ENCODE measurements around the gene U2AF2. TPM values are rescaled to one million over a fixed set of nuclear protein-coding genes. Genes with fewer than 3 reads are reported as not detected.

Gene U2AF2
- polyA plus RNA-seq, 1 donor (not counting 4 experiments of a cell fraction or from before 2014, with no cell fraction given), result 109 TPM

DNA sequence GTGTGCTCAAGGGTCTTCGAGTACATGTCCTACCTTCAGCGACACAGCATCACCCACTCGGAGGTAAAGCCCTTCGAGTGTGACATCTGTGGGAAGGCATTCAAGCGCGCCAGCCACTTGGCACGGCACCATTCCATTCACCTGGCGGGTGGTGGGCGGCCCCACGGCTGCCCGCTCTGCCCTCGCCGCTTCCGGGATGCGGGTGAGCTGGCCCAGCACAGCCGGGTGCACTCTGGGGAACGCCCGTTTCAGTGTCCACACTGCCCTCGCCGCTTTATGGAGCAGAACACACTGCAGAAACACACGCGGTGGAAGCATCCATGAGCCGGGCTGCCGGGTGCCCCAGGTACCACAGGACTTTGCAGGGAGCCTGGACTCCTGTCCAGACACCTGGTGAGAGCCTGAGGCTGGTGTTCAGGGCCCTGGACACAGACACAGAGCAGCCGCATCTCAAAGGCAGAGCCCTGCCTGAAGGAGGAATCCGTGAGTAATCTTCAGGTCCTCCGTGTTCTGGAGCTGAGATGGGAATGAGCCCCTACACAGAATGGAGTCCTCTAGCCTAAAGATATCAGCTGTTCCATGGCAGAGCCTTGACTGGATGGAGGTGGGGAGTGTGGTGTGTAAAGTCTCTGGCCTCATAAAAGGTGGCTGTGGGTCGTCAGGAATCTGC, 9.9 kb upstream of the U2AF2 start:
- Histone ChIP-seq H4K20me1 (ENCODE audit: control insufficient read depth, extremely low read depth, insufficient read depth, low read length) (no peaks in the 10 kb centered on the region), H3K9ac (ENCODE audit: control insufficient read depth, extremely low read depth, insufficient read depth, low read length) (peak overlapping the region; percentile 88), H3K27ac (ENCODE audit: control insufficient read depth, insufficient read depth, low read length) (no peak overlapping the region), H3K9me1 (ENCODE audit: control insufficient read depth, extremely low read depth, insufficient read depth, low read length) (no peaks in the 10 kb centered on the region), H3K79me2 (ENCODE audit: control insufficient read depth, insufficient read depth, low read length) (peaks cover 34% of the 10 kb centered on the region), H3K4me1 (ENCODE audit: control insufficient read depth, extremely low read depth, insufficient read depth, low read length) (peaks cover 39% of the 10 kb centered on the region), H3K4me2 (ENCODE audit: control insufficient read depth, extremely low read depth, insufficient read depth, low read depth, low read length) (peak overlapping the region; percentile 90), H3K4me3 (ENCODE audit: control insufficient read depth in 2 of 3, extremely low read depth in 1 of 3, insufficient read depth in 2 of 3, low read depth in 1 of 3, low read length in 3 of 3) (peak overlapping the region in 2 of 3 experiments; percentile 74 to 92), H3K27me3 (ENCODE audit: control insufficient read depth, extremely low read depth, insufficient read depth, low read length) (no peaks in the 10 kb centered on the region), H2AFZ (ENCODE audit: control insufficient read depth, low read length) (no peak overlapping the region), H3K9me3 (ENCODE audit: control insufficient read depth, low read depth, low read length) (no peaks in the 10 kb centered on the region), H3K36me3 (ENCODE audit: control insufficient read depth in 2 of 2, extremely low read depth in 1 of 2, insufficient read depth in 2 of 2, low read length in 2 of 2) (peaks cover 8 to 14% of the 10 kb centered on the region in 2 experiments)
- TF ChIP-seq, protein P1, sequence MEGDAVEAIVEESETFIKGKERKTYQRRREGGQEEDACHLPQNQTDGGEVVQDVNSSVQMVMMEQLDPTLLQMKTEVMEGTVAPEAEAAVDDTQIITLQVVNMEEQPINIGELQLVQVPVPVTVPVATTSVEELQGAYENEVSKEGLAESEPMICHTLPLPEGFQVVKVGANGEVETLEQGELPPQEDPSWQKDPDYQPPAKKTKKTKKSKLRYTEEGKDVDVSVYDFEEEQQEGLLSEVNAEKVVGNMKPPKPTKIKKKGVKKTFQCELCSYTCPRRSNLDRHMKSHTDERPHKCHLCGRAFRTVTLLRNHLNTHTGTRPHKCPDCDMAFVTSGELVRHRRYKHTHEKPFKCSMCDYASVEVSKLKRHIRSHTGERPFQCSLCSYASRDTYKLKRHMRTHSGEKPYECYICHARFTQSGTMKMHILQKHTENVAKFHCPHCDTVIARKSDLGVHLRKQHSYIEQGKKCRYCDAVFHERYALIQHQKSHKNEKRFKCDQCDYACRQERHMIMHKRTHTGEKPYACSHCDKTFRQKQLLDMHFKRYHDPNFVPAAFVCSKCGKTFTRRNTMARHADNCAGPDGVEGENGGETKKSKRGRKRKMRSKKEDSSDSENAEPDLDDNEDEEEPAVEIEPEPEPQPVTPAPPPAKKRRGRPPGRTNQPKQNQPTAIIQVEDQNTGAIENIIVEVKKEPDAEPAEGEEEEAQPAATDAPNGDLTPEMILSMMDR (optimal IDR thresholded peaks at IDR 0.05 in 1 of 3, IDR thresholded peaks at IDR 0.05 in 1 of 3, conservative IDR thresholded peaks at IDR 0.05 in 1 of 3; ENCODE audit: extremely low read depth in 1 of 3, insufficient read depth in 2 of 3, low read length in 3 of 3), result no peak
- TF ChIP-seq EZH2 (IDR thresholded peaks at IDR 0.05; ENCODE audit: low read length), result no peak
- no peak for FAIRE-seq
- no peak for DNase-seq (ENCODE audit: low read depth, low spot score)
- dilution Hi-C loops (cut with MboI; ENCODE audit: extremely low pct_ligation_motif_present, low sequenced_read_pairs), result no loop called here

DNA sequence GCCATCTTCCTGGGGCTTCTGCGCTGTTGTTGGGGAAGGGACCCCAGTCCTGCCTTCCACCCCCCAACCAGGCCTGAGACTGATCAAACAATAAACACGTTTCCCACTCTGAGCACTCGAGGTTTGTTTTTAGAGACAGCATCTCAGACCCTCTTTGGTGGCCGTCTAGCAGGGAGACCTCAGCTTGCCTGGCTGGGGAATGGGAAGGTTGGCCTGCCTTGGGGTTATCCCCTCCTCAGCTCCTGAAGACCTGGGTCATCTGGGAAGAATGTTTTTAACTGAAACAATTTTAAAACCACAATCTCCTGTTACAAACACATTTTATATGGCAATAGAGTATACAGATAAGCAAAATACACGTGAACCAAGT, 9.3 kb upstream of the U2AF2 start:
- Histone ChIP-seq H3K36me3 (ENCODE audit: control insufficient read depth in 2 of 2, extremely low read depth in 1 of 2, insufficient read depth in 2 of 2, low read length in 2 of 2) (peaks cover 8 to 14% of the 10 kb centered on the region in 2 experiments), H3K9me1 (ENCODE audit: control insufficient read depth, extremely low read depth, insufficient read depth, low read length) (no peaks in the 10 kb centered on the region), H2AFZ (ENCODE audit: control insufficient read depth, low read length) (no peak overlapping the region), H3K4me1 (ENCODE audit: control insufficient read depth, extremely low read depth, insufficient read depth, low read length) (peaks cover 34% of the 10 kb centered on the region), H3K27ac (ENCODE audit: control insufficient read depth, insufficient read depth, low read length) (no peak overlapping the region), H3K79me2 (ENCODE audit: control insufficient read depth, insufficient read depth, low read length) (peaks cover 34% of the 10 kb centered on the region), H3K27me3 (ENCODE audit: control insufficient read depth, extremely low read depth, insufficient read depth, low read length) (no peaks in the 10 kb centered on the region), H4K20me1 (ENCODE audit: control insufficient read depth, extremely low read depth, insufficient read depth, low read length) (no peaks in the 10 kb centered on the region), H3K4me2 (ENCODE audit: control insufficient read depth, extremely low read depth, insufficient read depth, low read depth, low read length) (no peak overlapping the region), H3K9me3 (ENCODE audit: control insufficient read depth, low read depth, low read length) (no peaks in the 10 kb centered on the region), H3K9ac (ENCODE audit: control insufficient read depth, extremely low read depth, insufficient read depth, low read length) (no peak overlapping the region), H3K4me3 (ENCODE audit: control insufficient read depth in 2 of 3, extremely low read depth in 1 of 3, insufficient read depth in 2 of 3, low read depth in 1 of 3, low read length in 3 of 3) (no peak overlapping the region)
- DNase-seq (ENCODE audit: low read depth, low spot score) (no peak), FAIRE-seq (no peak)
- no peak for TF ChIP-seq EZH2 (IDR thresholded peaks at IDR 0.05; ENCODE audit: low read length)
- TF ChIP-seq, protein P1 (optimal IDR thresholded peaks at IDR 0.05 in 1 of 3, IDR thresholded peaks at IDR 0.05 in 1 of 3, conservative IDR thresholded peaks at IDR 0.05 in 1 of 3; ENCODE audit: extremely low read depth in 1 of 3, insufficient read depth in 2 of 3, low read length in 3 of 3), result no peak
- dilution Hi-C loops (cut with MboI; ENCODE audit: extremely low pct_ligation_motif_present, low sequenced_read_pairs), result no loop called here

All from keratinocyte (primary cell).